HG02623 (cell line): ENCODE data around the gene STRIP1.
A peak's percentile ranks its signal among the peaks of the same experiment; 100 is the strongest.
"Not testable (repeated sequence)": the region's sequence is repeated elsewhere in the genome, so short reads cannot be mapped to it uniquely, and the experiment has no call there.

Experiments used
- ATAC-seq: cut with Tn5 transposase; IDR thresholded peaks from one replicate; pipeline ENCODE4 v1.9.1; 2021; ENCODE audit warnings: moderate library complexity; ENCODE audit not compliant: unreplicated experiment

The STRIP1 gene

DNA sequence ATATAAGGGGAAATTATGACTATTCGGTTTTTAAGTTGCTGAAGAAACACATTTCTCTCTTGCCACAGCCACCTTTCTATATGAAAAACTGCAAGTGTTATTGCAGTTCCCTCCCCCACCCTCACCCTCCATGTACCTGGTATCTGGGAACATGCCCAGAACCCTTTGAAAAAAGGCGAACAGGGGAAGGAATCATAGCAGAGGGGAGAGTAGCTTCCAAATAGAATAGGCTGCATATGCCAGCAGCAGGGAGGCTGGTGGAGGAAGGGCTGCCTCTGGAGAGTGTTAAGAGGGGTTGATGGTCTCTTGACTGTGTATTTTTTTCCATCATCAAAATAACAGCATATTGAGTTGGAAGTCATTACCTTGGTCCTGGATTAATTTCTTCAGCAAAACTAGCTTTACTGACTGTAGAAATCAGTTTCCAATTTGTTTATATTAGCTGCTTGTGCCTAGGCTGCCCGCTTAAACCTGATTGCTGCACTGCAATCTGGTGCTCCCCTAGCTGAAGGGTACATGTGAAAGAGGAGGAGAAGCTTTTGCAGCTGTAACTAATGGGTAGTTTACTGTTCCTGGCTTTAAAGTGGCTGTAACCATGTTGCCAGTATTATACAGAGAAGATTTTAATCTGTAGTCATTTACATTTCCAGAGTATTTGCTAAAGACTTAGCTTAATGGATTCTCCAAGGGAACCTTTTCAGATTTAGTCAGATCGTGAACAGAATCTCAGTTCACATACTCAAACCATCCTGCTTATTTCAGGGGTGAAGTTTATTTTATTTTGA is 27.2 kb upstream of the STRIP1 start:
- no peak for ATAC-seq

DNA sequence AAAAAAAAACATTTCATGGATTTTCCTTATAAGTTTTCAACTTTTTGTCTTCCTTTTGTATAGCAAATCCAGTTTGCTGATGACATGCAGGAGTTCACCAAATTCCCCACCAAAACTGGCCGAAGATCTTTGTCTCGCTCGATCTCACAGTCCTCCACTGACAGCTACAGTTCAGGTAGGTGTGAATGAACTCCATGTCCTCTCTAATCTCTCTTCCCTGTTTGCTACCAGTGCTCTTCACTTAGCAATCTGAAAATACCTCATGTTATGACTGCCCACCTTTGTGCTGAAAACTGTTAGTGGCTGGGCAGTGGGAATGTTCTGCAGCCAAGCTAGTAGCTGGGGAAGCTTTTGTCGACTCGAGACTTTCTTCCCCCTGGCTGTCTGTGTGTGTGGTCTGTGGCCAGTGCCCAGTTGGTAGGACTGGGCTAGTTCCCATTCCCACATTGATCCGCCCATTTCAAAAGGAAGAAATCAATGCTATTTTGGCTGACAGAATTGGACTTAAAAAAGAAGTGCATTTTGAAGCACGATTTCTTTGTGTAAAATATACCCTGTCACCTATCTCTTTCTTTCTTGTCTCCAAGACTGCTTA is 25.4 kb upstream of the STRIP1 start:
- ATAC-seq, result no peak

DNA sequence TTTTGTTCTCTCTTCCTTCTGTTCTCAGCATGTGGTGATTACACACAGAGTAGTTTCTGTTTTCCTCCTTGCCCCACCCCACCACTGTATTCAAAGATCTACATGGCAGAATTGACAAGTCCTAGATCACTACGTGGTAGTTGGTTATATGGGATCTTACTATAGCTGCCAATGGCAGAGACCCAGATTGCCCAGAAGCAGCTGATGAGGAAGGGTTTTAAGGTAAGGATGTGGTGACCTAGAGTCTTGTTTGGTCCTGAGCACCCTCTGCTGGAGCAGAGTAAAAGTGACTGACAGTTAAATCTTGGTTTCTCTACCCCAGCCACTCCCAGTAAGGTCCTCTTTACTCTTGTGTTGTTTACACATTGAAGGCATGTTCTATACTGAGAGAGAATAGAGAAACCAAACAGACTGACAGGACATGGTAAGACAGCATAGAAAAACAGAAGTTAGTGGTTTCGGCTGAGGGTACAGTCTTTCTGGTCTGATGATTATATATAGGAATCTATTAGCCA is 22.8 kb upstream of the STRIP1 start:
- peak; percentile 96 for ATAC-seq

DNA sequence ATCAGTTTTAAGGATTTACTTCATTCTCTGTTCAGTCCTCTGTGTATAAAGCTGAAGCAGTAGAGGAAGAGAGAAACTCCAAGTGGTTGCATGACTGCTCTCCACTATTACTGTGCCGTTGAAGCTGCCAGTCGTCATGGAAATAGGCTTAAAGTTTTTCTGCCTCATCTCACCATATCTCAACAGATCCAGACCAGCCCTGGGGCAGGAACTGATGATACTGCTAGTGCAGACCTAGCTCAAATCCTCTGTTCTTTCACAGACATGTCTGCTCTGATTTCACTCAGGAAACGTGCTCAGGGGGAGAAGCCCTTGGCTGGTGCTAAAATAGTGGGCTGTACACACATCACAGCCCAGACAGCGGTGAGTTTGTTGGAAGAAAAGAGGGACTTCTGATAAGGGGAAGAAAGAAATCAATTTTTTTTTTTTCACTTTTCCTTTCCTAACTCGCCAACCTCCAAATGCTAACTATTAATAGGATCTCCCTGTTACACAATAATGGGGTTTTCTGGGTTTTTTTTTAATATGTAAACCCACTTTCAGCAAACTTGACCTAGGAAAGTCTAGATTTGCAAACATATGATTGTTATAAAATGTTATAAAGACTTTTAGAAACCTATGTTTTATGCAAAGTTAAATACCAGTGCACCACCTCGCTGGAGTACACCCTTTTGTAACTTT is 22.2 kb upstream of the STRIP1 start:
- peak; percentile 38 for ATAC-seq

DNA sequence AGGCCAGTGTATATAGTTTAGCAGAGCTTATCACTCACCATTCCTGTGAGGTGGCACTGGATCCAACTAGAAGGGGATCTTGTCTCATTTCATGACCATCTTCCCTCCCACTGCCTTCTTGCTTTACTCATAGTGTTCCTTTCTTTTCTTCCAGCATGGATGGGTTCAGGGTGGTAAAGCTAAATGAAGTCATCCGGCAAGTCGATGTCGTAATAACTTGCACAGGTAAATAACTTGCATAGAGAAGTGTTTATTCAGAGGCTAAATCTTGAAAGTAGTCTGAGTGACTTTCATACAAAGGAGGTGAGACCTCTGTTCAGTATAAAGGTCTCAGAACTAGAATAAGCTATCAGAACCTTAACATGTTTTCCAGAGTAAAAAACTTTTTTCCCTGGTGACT is 16.6 kb upstream of the STRIP1 start:
- no peak for ATAC-seq

DNA sequence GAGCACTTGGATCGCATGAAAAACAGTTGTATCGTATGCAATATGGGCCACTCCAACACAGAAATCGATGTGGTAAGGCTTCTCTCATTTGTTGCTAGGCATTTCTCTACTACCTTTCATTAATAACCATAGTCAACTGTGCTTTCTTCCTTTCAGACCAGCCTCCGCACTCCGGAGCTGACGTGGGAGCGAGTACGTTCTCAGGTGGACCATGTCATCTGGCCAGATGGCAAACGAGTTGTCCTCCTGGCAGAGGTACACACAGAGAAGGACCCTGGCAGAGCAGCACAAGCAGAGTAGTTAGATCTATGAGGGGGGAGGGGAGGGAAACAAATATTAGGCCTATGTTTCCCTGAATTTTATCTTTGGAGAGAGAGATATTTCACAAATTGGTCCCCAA is 16.0 kb upstream of the STRIP1 start:
- no peak for ATAC-seq

DNA sequence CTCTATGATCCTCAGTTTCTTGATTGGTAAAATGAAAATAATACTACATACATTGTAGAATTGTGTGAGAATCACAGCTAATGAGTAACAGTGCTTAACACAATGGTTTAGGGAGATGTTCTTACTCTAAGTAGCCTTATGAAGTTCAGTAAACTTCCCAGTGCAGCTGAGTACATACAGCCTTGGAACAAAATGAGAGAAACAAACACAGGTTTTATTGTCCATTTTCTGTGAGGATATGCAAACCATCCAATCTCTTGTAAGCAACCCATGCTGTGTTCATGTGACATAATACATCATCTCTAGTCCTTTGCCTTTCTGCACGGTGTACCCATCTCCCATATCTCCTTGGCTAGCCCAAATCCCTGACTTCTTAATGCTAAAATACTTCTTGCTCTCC is 14.7 kb upstream of the STRIP1 start:
- ATAC-seq, result no peak

DNA sequence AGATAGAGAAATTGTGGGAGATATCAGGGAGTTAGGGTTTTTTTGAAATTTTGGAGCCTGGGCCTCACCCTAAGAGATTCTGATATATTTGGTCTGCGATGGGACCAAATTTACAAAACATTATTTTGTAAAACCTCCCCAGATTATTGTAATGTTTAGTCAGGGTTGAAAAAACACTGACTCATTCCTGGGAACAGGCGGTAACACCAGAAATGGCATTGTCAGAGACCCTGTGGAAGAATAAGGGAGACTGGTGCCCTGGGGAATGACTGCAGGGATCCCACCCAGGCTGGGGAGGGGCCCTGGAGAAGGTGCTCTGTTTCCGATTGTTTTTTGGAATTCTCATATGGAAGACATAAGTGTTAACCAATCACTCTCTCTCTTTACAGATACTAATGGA is 13.1 kb upstream of the STRIP1 start:
- ATAC-seq, result no peak

DNA sequence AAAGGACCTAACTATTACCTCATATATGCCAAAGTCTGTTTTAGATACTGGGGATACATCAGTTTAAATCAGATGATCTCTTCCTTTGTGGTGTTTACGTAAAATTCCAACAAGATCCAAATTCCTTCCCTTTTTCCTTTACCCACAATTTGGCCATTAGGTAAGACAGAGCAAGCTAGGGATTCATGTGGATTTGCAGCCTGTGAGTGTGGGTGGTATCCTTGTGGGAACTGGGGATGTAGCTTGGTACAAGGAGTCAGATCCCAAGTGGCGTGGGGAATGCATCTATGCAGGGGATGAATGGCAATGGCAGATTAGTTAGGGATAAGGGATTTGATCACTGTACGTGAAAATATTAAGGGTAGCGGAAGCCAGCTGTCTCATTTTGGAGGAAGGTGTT is 9.8 kb upstream of the STRIP1 start:
- no peak for ATAC-seq

DNA sequence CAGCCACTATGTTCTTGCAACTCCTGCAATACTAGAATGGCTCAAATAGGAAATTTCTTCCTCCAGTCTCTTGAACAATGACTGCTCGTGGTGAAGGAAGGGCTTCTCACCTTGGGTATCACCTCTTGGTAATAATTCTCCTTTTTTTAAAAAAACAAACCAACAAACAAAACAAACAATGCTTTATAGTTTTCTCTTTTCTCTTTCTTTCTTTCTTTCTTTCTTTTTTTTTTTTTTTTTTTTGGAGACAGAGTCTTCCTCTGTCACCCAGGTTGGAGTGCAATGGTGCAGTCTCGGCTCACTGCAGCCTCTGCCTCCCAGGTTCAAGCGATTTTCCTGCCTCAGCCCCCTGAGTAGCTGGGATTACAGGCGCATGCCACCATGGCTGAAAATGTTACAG is 3.7 kb upstream of the STRIP1 start:
- ATAC-seq, result not testable (repeated sequence)

DNA sequence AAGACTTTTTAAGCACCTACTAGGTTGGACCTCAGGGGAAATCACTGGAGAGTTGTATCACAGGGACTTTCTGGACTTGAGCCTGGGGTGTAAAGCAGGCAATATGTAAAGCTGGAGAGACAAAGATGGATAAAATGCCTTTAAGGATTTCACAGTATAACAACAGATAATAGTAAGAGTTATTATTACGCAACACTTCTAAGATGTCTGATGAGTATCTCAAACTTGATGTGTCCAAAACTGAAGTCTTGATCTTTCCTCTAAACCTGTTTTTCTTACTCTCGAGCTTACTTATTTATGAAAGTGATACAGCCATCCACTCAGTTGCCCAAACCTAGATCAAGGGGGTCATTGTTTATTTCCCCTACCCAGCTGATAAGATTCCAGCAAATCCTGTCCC is 2.1 kb upstream of the STRIP1 start:
- no peak for ATAC-seq

DNA sequence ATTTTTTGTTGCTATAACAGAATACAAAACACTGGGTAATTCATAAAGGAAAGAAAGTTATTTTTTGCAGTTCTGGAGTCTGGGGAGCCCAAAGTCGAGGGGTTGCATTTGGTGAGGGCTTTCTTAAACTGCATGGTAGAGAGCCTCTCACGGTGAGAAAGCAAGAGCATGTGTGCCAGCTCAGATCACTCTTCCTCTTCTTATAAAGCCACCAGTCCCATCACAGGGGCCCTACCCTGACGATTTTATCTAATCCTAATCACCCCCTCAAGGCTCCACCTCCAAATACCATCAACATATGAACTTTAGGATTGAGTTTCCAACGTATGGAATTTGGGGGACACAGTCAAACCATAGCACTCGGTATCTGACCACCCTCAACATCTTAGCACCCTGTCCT is 1.0 kb upstream of the STRIP1 start:
- no peak for ATAC-seq

DNA sequence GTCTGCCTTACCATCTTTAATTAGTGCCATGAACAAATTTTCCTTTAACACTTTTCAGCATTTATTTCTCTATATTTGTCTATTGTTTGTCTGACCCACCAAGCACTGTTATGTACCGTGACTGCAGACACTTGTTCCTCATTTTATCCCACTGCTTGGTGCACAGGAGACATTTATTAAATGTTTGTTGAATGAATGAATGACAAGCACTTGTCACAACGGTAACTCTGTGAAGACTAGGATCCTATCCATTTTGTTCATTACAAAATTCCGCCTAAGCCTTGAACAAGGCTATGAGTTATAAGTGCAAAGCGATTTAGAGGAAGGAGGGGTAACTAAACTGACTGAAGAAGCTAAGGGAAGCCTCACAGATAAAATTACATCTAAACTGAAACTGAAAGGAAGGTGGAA is 379 bp upstream of the STRIP1 start:
- no peak for ATAC-seq

DNA sequence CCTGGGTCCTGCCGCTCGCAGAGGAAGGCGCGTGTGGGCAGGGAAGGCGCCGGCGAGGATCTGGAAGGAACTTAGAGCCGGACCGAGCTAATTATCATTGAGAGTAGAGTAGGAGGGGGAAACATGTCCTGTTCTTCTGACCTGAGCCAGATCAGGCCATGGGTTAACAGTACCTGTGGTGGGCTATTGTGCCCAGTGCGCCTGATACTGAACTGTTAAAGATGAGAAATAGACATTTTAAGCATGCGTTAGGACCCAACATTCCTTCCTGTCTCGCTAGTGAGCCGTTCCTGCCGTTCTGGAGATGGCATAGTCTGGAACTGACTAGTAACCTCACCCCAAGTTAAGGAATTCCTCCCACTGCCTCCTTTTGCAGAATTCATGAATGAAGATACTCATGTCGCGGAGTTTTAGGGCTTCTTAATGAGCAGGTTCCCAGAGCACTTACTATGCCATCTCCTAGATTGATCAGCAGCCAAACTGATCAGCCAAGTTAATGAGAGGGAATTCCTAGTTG is 870 bp downstream of the STRIP1 start:
- peak; percentile 16 for ATAC-seq

DNA sequence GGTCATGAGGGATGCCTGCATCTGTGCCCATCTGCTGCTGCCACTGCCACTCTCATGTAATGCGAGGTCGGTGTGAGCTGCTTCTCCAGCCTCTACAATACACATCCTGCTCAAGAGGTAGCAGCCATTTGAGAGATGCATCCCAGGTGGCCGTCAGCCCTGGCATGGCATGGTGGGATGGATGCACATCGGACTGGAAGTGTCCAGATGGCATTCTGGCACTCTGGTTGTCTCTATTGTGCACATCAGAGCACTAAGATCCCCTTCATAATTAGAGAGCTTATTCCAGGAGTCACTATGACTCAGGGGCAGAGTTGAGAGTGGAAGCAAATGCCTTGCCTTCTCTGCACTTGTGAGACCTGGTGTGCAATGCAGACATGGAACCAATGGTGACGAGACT is 3.8 kb downstream of the STRIP1 start:
- no peak for ATAC-seq

DNA sequence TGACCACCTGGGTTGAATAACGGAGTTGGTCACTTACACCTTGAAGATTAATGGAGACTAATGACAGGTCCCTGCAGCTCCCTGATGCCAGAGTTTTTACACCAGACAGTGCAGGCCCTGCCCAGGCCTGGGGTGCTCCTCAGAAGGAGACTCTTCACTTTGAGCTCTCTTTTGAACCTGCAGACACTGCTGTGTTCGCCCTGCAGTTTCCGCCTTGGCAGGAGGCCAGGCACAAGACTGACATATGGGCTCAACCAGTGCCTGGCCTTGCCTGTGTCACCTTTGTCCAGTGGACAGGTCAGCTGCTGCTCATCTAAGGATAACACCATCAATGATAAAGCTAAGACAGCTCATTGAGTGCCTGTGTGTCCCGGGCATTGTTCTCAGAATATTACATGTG is 5.2 kb downstream of the STRIP1 start:
- no peak for ATAC-seq

DNA sequence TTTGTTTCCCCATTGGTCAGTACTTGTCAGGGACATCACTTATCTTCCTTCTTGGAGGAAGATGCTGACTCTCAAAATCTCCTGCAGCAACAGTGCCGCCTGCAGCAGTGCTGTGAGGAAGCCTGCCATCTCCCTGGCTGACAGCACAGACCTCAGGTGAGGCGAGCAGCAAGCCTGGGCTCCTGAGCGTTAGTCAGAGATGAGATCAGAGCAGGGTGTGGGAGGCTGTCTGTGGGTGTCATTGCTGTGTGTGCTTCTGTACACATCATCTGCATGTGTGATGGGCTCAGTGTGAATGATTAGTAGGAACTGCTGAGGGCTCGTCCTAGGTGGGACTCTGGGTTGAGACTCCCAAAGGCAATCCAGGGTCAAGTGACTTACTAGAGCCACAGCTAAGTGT is 6.1 kb downstream of the STRIP1 start:
- ATAC-seq, result no peak

DNA sequence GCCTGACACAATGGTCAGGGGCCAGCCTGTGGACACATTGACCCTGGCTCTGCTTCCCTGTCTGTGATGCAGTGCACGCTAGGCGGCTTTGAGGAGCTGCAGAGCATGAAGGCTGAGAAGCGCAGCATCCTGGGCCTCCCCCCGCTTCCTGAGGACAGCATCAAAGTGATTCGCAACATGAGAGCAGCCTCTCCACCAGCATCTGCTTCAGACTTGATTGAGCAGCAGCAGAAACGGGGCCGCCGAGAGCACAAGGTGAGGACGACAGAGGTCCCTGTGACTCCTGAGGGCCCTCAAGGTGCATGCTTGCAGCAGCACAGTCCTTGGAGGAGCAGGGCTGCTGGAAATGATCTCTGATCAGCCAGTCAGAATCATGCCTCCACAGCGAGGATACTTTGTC is 8.6 kb downstream of the STRIP1 start:
- no peak for ATAC-seq

DNA sequence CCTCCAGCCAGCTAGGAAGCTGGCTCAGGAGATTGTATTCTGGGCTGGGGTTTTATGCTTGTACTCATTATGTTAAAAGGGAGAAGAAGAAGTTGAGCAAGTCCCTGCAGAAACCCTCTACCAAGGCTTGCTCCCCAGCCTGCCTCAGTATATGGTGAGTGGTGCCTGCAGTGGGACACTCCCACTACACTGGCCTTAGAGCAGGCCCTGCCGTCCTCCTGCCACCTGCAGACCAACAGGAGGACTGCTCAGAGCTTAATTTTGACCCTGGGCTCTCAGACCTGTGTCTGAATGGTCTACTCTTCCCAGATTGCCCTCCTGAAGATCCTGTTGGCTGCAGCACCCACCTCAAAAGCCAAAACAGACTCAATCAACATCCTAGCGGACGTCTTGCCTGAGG is 13.0 kb downstream of the STRIP1 start:
- ATAC-seq, result no peak

DNA sequence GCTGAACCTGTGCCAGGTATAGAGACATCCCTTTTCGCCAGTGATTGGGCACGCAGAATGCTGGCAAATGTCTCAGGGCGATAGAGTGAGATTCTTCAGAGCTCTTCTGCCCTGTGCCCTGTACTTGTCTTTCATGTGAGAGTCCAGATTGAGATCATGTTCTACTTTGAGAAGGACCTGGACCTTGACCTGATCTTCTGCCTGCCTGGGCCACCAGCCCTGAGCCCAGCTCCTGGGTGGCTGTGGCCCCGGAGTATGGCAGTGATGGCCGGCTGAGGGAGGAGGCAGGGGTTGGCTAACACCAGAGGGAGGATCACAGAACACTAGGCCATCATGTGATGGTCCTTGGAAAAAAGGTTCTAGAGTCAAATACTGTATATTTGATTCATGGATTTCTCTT is 13.8 kb downstream of the STRIP1 start:
- no peak for ATAC-seq

DNA sequence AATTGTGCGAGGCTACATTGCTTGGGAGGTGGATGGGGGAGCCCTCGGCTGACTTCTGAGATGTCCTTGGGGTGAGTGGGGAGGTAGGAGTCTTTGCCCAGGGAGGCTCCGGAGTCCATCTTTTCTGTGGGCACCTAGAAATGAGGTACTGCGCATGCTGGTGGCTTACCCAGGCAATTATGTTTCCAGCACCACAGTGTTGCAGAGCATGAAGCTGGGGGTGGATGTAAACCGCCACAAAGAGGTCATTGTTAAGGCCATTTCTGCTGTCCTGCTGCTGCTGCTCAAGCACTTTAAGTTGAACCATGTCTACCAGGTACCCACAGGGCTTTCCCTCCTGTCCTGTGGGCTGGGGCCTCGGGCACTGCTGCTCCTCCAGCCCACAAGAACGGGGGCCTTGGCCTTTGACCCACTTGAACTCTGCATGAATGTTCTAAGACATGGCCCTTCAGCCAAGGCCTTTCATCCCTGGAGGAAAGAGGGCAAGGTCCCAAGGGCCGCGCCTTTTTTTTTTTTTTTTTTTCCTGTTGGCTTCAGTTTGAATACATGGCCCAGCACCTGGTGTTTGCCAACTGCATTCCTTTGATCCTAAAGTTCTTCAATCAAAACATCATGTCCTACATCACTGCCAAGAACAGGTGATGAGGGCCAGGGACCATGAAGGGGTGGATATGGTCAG is 14.6 kb downstream of the STRIP1 start:
- ATAC-seq, result no peak
